ENCODE measurements around the gene TECPR2.

Gene TECPR2

DNA sequence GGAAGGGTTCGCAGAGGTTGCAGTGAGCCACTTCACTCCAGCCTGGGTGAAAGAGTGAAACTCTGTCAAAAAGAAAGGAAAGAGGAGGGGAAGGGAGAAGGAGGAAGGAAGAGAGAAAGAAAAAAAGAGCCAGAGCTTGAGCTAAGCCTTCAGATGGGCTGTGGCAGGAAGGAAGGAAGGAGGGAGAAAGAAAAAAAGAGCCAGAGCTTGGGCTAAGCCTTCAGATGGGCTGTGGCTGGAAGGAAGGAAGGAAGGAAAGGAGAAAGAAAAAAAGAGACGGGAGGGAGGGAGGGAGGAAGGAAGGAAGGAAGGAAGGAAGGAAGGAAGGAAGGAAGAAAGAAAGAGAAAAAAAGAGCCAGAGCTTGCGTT lies 160.4 kb downstream of the TECPR2 start:
- no peaks in the 10 kb centered on the region for H3K27me3 ChIP-seq (ENCODE audit: control insufficient read depth, insufficient read depth, low read length)
- H3K9ac ChIP-seq (ENCODE audit: low read length), result no peak overlapping the region
- no peak overlapping the region for H3K4me3 ChIP-seq (ENCODE audit: low read depth, low read length)
- no peaks in the 10 kb centered on the region for H3K36me3 ChIP-seq (ENCODE audit: control insufficient read depth, insufficient read depth, low read length)
- peaks cover 16% of the 10 kb centered on the region for H3K4me1 ChIP-seq (ENCODE audit: control insufficient read depth, insufficient read depth, low read length)
- H3K9me3 ChIP-seq (ENCODE audit: control insufficient read depth, insufficient read depth, low read depth, low read length), result no peaks in the 10 kb centered on the region
- H3K27ac ChIP-seq (ENCODE audit: low read depth, low read length), result no peak overlapping the region

- Histone ChIP-seq H3K4me3 (ENCODE audit: low read depth, low read length) (peak overlapping the region; percentile 11; the same call in 1 of the 2 replicates), H3K9ac (ENCODE audit: low read length) (no peak overlapping the region), H3K27ac (ENCODE audit: low read depth, low read length) (0 out of 2 replicates have a peak overlapping the region, but pooled peaks have one; percentile 32)
Observed at GRCh38 chr14:102523569-102524450, 161.1 kb downstream of the TECPR2 start.

DNA sequence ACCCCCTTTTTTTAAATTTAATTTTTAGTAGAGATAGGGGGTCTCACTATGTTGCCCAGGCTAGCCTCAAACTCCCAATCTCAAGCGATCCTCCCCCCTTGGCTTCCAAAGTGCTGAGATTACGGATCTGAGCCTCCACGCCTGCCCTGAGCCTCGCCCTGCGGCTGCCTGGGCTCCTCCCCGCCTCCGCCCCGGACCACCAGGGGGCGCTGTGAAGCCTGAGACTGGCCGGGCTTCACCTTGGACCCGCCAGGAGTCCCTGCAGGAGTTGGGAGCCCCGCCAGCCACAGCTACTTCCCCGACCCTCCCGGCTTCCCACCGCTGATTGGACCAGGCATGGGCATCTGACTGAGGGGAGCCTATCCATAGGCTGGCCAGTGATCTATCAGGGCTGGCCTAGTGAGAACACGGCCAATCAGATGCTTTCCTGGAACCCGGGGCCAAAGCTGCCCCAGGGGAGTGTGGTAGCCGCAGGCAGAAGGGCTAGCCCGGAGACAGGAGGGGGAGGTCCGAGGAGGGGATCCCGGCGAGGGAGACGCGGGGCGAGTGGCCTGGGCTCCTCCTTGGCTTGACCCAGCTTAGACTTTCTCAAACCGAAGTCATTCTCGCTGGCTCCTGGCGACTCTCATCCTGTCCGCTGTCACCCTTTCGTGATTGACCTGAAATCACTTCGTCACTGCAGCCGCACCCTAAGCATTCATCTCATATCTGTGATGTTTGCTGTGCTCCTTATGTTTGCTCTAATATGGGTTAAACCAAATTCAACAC lies 161.9 kb downstream of the TECPR2 start:
- no peak overlapping the region; the same call in 1 of the 2 replicates for H3K27ac ChIP-seq (ENCODE audit: low read depth, low read length)
- H3K4me3 ChIP-seq (ENCODE audit: low read depth, low read length), result peak overlapping the region; percentile 73
- H3K4me1 ChIP-seq (ENCODE audit: control insufficient read depth, insufficient read depth, low read length), result peaks cover 16% of the 10 kb centered on the region
- H3K9ac ChIP-seq (ENCODE audit: low read length), result peak overlapping the region; percentile 61
- H3K27me3 ChIP-seq (ENCODE audit: control insufficient read depth, insufficient read depth, low read length), result no peaks in the 10 kb centered on the region
- H3K9me3 ChIP-seq (ENCODE audit: control insufficient read depth, insufficient read depth, low read depth, low read length), result no peaks in the 10 kb centered on the region
- no peaks in the 10 kb centered on the region for H3K36me3 ChIP-seq (ENCODE audit: control insufficient read depth, insufficient read depth, low read length)

More at GRCh38 chr14:102523569-102524450, 161.1 kb downstream of the TECPR2 start:
- Histone ChIP-seq H3K27me3 (ENCODE audit: control insufficient read depth, insufficient read depth, low read length) (no peaks in the 10 kb centered on the region), H3K36me3 (ENCODE audit: control insufficient read depth, insufficient read depth, low read length) (no peaks in the 10 kb centered on the region), H3K9me3 (ENCODE audit: control insufficient read depth, insufficient read depth, low read depth, low read length) (no peaks in the 10 kb centered on the region), H3K4me1 (ENCODE audit: control insufficient read depth, insufficient read depth, low read length) (peaks cover 16% of the 10 kb centered on the region)

GRCh38 chr14:102525219-102525928 lies 162.6 kb downstream of the TECPR2 start:
- Histone ChIP-seq H3K27me3 (ENCODE audit: control insufficient read depth, insufficient read depth, low read length) (no peaks in the 10 kb centered on the region), H3K36me3 (ENCODE audit: control insufficient read depth, insufficient read depth, low read length) (no peaks in the 10 kb centered on the region), H3K4me3 (ENCODE audit: low read depth, low read length) (peak overlapping the region; percentile 73), H3K4me1 (ENCODE audit: control insufficient read depth, insufficient read depth, low read length) (peaks cover 16% of the 10 kb centered on the region), H3K27ac (ENCODE audit: low read depth, low read length) (no peak overlapping the region; the same call in 1 of the 2 replicates), H3K9ac (ENCODE audit: low read length) (peak overlapping the region; percentile 61), H3K9me3 (ENCODE audit: control insufficient read depth, insufficient read depth, low read depth, low read length) (no peaks in the 10 kb centered on the region)

DNA sequence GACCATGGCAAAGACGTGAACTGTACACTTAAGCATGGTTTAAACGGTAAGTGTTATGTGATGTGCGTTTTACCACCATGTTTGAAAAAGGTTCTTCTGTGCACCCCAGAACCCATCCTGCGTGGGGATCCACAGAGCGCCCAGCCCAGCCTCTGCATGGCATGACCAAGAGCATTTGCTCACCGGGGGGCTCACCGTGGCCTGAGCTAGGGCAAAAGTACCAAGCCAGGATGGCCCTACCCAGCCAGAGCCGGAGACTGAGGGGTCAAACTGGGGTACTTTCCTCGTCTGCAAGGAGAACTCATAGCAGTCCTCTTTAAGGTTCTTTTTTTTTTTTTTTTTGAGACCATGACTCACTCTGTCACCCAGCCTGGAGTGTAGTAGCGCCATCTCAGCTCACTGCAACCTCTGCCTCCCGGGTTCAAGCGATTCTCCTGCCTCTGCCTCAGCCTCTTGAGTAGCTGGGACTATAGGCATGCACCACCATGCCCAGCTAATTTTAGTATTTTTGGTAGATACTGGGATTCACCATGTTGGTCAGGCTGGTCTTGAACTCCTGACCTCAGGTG lies 163.3 kb downstream of the TECPR2 start:
- Histone ChIP-seq H3K4me3 (ENCODE audit: low read depth, low read length) (no peak overlapping the region), H3K9me3 (ENCODE audit: control insufficient read depth, insufficient read depth, low read depth, low read length) (no peaks in the 10 kb centered on the region), H3K27ac (ENCODE audit: low read depth, low read length) (no peak overlapping the region), H3K27me3 (ENCODE audit: control insufficient read depth, insufficient read depth, low read length) (no peaks in the 10 kb centered on the region), H3K36me3 (ENCODE audit: control insufficient read depth, insufficient read depth, low read length) (no peaks in the 10 kb centered on the region), H3K9ac (ENCODE audit: low read length) (no peak overlapping the region), H3K4me1 (ENCODE audit: control insufficient read depth, insufficient read depth, low read length) (peaks cover 19% of the 10 kb centered on the region)

DNA sequence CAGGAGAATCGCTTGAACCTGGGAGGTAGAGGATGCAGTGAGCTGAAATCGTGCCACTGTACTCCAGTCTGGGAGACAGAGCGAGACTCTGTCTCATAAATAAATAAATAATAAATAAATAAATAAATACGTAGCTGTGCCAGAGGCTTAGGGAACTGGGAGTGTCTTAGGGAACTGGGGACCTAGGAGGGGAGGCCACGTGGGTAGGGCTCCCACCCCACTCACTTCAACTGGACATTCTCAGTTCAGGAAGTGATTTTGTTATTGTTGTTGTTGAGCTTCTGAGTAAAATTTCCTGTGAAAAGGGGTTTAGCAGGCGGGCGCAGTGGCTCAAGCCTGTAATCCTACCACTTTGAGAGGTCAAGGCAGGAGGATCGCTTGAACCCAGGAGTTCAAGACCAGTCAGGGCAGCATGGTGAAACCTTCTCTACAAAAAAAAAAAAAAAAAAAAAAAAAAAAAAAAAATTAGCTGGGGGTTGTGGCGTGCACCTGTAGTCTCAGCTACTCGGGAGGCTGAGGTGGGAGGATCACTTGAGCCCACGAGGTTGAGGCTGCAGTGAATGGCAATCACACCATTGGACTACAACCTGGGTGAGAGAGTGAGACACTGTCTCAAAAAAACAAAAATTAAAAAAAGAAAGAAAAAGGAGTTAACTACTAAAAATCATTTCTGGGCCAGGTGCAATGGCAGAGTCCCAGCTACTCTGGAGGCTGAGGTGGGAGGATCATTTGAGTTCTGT lies 165.9 kb downstream of the TECPR2 start:
- Histone ChIP-seq H3K27me3 (ENCODE audit: control insufficient read depth, insufficient read depth, low read length) (no peaks in the 10 kb centered on the region), H3K4me3 (ENCODE audit: low read depth, low read length) (no peak overlapping the region), H3K9ac (ENCODE audit: low read length) (no peak overlapping the region), H3K9me3 (ENCODE audit: control insufficient read depth, insufficient read depth, low read depth, low read length) (no peaks in the 10 kb centered on the region), H3K4me1 (ENCODE audit: control insufficient read depth, insufficient read depth, low read length) (peaks cover 19% of the 10 kb centered on the region), H3K27ac (ENCODE audit: low read depth, low read length) (no peak overlapping the region), H3K36me3 (ENCODE audit: control insufficient read depth, insufficient read depth, low read length) (no peaks in the 10 kb centered on the region)

GRCh38 chr14:102530828-102531478 lies 168.2 kb downstream of the TECPR2 start:
- H3K4me3 ChIP-seq (ENCODE audit: low read depth, low read length), result no peak overlapping the region

GRCh38 chr14:102532204-102532658 lies 169.5 kb downstream of the TECPR2 start:
- Histone ChIP-seq H3K27me3 (ENCODE audit: control insufficient read depth, insufficient read depth, low read length) (no peaks in the 10 kb centered on the region), H3K4me1 (ENCODE audit: control insufficient read depth, insufficient read depth, low read length) (peaks cover 5% of the 10 kb centered on the region; the same call in 1 of the 2 replicates), H3K27ac (ENCODE audit: low read depth, low read length) (no peak overlapping the region), H3K4me3 (ENCODE audit: low read depth, low read length) (no peak overlapping the region), H3K36me3 (ENCODE audit: control insufficient read depth, insufficient read depth, low read length) (no peaks in the 10 kb centered on the region), H3K9ac (ENCODE audit: low read length) (no peak overlapping the region), H3K9me3 (ENCODE audit: control insufficient read depth, insufficient read depth, low read depth, low read length) (no peaks in the 10 kb centered on the region)

More at GRCh38 chr14:102530828-102531478, 168.2 kb downstream of the TECPR2 start:
- Histone ChIP-seq H3K27ac (ENCODE audit: low read depth, low read length) (no peak overlapping the region), H3K4me1 (ENCODE audit: control insufficient read depth, insufficient read depth, low read length) (peaks cover 6% of the 10 kb centered on the region; the same call in 1 of the 2 replicates), H3K36me3 (ENCODE audit: control insufficient read depth, insufficient read depth, low read length) (no peaks in the 10 kb centered on the region), H3K9ac (ENCODE audit: low read length) (no peak overlapping the region), H3K9me3 (ENCODE audit: control insufficient read depth, insufficient read depth, low read depth, low read length) (no peaks in the 10 kb centered on the region), H3K27me3 (ENCODE audit: control insufficient read depth, insufficient read depth, low read length) (no peaks in the 10 kb centered on the region)

- Histone ChIP-seq H3K4me1 (ENCODE audit: control insufficient read depth, insufficient read depth, low read length) (peaks cover 24% of the 10 kb centered on the region; the same call in 1 of the 2 replicates), H3K27ac (ENCODE audit: low read depth, low read length) (no peak overlapping the region), H3K4me3 (ENCODE audit: low read depth, low read length) (no peak overlapping the region), H3K27me3 (ENCODE audit: control insufficient read depth, insufficient read depth, low read length) (no peaks in the 10 kb centered on the region), H3K36me3 (ENCODE audit: control insufficient read depth, insufficient read depth, low read length) (no peaks in the 10 kb centered on the region), H3K9ac (ENCODE audit: low read length) (no peak overlapping the region), H3K9me3 (ENCODE audit: control insufficient read depth, insufficient read depth, low read depth, low read length) (no peaks in the 10 kb centered on the region)
Observed at GRCh38 chr14:102537981-102538601, 175.3 kb downstream of the TECPR2 start.

Data from HUES6 (cell line).